Inferior parietal cortex (tissue), 1 donor: Measurements from ENCODE around the gene PCIF1.
"Not testable (repeated sequence)": the region's sequence is repeated elsewhere in the genome, so short reads cannot be mapped to it uniquely, and the experiment has no call there.

ENCODE experiments used
- DNase-seq: peaks from one replicate; pipeline ENCODE4 v3.0.0-alpha.2; 2016; ENCODE audit errors: extremely low spot score

PCIF1 gene

DNA sequence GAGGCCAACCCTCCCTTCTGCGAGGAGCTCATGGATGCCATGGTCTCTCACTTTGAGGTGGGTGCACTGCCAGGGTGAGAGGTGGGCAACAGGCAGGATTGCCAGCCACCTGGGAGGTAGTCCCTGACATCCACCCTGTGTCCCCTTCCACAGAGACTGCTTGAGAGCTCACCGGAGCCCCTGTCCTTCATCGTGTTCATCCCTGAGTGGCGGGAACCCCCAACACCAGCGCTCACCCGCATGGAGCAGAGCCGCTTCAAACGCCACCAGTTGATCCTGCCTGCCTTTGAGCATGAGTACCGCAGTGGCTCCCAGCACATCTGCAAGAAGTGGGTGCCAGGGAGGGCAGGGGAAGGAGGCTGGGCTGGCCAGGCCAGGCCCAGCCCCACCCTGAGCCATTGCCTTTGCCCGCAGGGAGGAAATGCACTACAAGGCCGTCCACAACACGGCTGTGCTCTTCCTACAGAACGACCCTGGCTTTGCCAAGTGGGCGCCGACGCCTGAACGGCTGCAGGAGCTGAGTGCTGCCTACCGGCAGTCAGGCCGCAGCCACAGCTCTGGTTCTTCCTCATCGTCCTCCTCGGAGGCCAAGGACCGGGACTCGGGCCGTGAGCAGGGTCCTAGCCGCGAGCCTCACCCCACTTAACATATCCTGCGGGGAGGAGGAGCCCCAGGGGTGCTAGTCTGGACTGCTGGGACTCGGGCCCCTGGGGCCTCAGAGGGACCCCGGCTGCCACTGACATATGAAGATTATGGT lies 12.8 kb downstream of the PCIF1 start:
- DNase-seq: no peak

DNA sequence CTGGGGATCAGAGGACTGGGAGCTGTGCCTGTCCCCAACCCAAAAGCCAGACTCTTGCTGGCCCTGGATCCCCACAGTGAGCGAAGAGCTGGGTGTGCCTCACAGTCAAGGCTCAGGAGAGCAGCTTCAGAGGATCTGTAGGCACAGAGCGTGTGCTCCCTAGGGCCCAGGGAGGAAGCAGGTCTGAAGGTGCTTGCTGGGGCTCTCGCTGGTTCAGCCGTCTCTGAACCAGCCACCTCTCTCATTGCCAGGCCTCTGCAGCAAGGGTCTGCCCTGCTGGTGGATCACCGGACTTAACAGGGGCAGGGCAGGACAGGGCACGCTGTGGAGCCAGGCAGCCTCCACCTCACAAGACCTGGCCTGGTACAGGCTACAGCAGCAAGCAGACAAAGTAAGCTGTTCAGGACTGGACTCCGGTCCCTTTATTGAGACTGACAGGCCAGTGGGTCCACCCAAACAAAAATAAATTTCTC lies 13.8 kb downstream of the PCIF1 start:
- DNase-seq: no peak

DNA sequence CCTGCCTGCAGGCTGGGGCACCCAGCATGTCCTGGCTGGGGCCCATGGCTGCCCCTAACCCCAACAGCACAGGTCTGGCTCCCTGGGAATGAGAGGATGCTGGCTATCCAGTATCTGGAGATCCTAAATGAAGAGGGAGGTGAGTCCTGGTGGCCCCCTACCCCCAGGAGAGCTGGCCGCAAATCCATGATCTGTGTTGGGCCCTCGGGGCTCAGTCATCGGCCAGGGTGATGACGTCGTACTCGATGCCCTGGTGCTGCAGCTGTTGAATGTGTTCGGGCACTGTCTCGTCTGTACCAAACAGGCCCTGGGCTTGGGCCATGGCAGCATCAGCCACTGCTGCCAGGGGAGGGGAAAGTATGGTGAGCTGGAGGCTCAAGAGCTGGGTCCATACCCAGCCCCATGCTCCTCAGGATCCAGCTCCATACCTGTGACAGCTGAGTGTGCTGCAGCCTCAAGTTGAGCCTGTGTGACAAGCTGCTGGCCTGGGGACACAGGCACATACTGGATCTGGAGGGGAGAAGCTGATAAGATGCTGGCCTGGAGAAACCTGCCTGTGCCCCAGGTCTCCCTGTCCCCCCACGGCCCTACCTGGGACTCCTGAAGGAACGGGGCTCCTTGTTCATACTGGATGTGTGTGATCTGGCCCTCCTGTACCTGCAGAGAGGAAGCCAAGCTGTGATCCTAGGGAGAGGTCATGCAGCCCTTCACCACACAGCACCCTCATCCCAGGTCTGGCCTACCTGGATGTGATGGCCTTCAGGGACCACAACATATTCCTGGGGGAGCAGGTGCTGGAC lies 14.5 kb downstream of the PCIF1 start:
- DNase-seq: no peak

DNA sequence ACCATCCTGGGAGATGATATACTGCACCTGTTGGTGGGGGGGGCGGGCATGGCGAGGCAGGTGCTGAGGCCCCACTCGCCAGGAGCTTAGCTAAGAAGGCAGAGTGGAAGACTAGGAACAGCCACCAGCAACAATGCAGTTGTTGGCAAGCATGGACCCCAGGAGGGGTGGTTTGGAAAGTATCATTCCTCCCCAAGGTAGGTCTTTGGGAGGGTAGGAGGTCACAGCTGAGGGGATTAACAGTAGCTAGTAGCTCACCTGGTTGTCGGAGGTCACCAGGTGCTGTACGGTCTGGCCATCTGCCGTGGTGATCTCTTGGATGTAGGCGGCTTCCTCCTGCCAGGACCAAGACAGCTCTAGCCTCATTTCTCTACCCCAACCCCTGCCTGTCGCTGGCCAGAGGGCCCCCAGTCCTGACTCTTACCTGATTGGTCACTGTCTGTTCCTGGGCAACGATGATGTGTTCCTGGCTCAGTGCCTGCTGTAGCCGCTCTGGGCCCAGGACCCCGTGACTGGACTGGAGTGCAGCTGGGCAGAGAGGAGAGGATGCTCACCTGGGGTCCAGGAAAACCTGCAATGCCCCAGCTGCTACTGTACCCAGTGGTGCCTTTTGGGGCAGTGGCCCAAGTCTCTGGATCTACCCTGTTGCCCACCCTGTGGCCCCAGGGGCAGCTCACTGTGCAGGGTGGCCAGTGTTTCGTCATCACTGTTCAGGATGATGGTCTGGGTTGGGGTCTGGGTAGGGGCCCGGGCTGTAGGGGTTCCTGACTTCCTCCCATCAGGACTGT lies 15.3 kb downstream of the PCIF1 start:
- no peak for DNase-seq

- no peak for DNase-seq
Observed at GRCh38 chr20:45950330-45950646, 15.8 kb downstream of the PCIF1 start.

- no peak for DNase-seq
Observed at GRCh38 chr20:45951925-45952834, 17.7 kb downstream of the PCIF1 start.

DNA sequence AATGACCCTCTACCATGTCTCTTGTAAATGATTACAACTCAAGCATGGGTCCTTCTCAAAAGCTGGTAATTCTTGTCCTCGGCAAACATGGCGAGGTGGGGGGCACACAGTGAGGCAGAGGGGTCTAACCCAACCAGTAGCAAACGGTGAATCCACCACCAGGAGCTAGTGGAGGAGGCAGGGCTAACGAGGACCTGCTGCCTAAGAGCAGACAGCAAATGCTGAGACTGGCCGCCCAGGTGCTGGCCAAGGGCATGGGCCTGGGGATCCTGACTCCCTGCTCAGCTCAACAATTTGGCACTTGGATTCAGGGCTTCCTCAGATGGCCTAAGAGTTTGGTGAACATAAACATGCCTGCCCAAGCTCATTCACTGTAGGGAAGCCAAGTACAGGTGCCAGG lies 18.4 kb downstream of the PCIF1 start:
- DNase-seq: no peak

GRCh38 chr20:45953672-45954071 lies 19.2 kb downstream of the PCIF1 start:
- no peak for DNase-seq

GRCh38 chr20:45956326-45956725 lies 21.8 kb downstream of the PCIF1 start:
- DNase-seq: not testable (repeated sequence)

DNA sequence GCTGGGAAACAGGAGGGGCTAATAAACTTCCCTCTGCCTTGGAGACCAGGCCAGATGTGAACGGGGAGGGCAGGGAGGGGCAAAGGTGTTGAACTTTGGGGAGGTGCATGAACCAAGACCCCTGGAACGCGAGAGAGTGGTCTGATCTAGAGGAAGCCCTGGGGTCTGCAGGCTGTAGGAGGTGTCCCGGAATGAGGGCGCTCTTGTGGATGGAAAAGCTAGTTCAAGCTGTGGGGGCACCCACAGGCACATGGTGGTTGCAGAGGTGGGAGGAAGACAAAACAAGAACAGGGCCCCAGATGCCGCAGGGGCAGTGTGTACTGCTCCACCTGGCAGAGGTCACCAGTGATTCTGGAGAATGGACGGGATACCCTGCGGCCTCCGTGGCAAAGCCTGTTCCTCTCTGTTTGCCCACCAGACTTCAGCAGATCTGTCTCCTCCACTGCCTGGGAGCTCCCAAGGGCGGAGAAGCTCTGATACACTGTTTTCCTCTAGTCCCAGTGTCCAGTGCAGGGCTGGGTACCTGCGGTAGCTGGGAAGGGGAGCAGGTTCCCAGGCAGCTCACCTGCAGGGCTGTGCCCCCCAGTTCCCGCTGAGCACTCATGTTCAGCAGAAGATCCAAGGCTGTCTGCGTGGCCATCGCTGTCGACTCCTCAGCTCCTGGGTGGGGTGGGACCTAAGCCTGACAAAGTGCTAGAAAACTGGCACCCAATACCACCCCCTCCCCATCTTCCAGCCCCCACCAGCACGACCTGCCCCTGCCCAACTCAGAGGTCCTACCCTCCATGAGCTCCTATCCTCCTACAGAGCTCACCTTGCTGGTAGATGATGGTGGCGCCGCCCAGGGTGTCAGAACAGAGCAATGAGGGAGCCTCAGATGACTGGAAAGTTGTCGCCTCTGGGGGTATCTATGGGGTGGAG lies 22.8 kb downstream of the PCIF1 start:
- no peak for DNase-seq

DNA sequence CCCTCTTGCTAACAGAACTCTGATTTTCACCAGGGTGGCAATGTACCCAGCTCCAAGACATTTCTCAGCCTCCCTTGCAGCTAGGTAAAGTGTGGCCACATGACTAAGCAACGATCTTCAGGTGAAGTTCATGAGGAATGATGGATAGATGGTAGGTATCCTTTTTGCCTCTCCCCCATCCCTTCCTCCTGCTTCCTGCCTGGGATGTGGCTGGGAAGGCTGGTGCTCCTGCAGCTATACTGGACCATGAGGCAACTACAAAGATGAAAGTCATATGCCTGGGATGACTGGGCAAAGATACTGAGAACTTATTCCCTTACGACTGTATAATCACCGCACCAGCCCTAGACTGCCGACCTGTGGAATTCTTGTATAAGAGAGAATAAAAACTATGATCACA lies 24.1 kb downstream of the PCIF1 start:
- no peak for DNase-seq

DNA sequence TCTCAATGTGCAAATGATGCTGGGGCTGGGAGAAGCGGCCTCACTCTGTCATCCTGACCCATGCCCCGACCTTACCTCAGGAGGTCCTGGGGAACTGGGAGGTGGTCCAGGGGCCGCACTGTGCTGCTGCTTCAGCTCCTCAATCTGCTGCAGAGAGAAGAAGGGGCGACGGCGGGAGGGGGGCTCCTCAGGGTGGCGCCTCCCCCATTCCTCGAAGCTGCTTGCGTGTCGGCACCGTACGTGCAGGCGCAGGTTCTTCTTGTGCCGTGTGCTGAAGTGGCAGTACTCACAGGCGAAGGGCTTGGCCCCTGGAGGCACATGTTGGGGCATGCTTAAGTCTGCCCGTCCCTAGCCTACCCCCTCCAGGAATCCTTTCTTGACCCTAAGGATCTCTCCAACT lies 24.6 kb downstream of the PCIF1 start:
- no peak for DNase-seq

DNA sequence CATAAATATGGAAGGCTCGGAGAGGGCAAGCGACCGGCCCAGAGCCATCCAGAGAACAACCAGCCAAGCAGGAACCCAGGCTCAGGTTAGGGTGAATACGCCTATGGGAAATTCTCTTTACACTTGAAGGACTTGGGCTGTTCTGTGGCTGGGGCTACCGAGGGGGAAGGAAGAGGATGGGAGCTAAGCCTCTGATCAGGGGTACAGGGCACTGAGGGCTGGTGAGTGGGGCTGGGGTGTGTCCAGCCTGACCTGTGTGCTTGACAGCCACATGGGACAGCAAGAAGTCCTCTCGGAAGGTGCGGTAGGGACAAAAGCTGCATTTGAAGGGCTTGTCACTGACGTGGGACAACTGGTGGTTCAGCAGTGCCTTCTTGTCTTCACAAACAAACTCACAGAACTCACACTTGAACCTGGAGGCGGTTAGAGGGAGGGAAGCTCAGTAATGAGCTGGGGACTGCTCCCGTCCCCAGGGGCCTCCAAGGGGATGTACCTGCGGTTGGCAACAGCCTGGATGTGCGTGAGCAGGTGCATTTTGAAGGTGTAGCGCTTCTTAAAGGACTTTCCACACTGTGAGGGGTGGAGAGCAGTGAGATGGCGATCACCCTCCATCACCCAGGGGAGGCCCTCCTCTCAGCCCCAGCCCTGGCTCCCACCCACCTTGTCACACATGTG lies 25.6 kb downstream of the PCIF1 start:
- no peak for DNase-seq

GRCh38 chr20:45962031-45962755 lies 27.7 kb downstream of the PCIF1 start:
- DNase-seq: no peak

GRCh38 chr20:45963059-45964005 lies 28.8 kb downstream of the PCIF1 start:
- peak; percentile 55 for DNase-seq

DNA sequence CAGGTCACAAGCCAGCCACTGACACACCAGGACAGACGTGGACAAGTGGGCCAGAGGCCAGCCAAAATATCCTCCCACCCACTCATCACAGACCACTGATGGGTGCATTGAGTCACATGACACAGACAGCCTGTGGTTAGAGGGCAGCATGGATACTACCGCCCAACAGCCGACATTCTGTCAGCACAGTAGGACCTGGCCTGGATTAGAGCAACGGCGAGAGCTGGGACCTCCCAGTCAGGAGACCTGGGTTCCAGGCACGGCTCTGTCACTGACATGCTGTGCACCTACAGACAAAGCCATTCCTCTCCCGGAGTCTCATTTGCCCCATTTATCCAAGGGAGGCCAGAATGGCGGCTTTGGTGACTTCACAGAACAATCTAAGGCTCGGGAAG lies 29.5 kb downstream of the PCIF1 start:
- DNase-seq: no peak

- DNase-seq: no peak
Observed at GRCh38 chr20:45965169-45966002, 30.9 kb downstream of the PCIF1 start.
